Colonic mucosa (tissue), 4 donors: Measurements from ENCODE around the gene TMEM14A. TPM values are rescaled to one million over a fixed set of nuclear protein-coding genes. Genes with fewer than 3 reads are reported as not detected.

Experiments used
- DNase-seq: peaks from one replicate; pipeline ENCODE4 v3.0.0-alpha.2; 2020
- H3K27ac ChIP-seq: fragments of 200-600 bp; one replicate; pipeline ENCODE4 v1.8.0; 2021
- H3K27me3 ChIP-seq: fragments of 200-600 bp; one replicate; pipeline ENCODE4 v1.8.0; 2021
- H3K36me3 ChIP-seq: fragments of 200-600 bp; one replicate; pipeline ENCODE4 v1.8.0; 2021
- H3K4me1 ChIP-seq: fragments of 200-600 bp; one replicate; pipeline ENCODE4 v1.8.0; 2021; ENCODE audit warnings: mild to moderate bottlenecking
- H3K4me3 ChIP-seq: fragments of 200-600 bp; one replicate; pipeline ENCODE4 v1.8.0; 2021
- H3K9ac ChIP-seq, 2 donors: one replicate each; pipeline ENCODE4 v1.7.0; 2013; ENCODE audit warnings: control low read depth in 2 of 2, low read depth in 2 of 2, low read length in 2 of 2
- H3K9me3 ChIP-seq: fragments of 200-600 bp; one replicate; pipeline ENCODE4 v1.8.0; 2021
- CTCF ChIP-seq: fragments of 200-600 bp; IDR thresholded peaks from one replicate; pipeline ENCODE4 v1.8.0; 2022; ENCODE audit warnings: antibody characterized with exemption, mild to moderate bottlenecking
- intact Hi-C: fragments of 100-400 bp; cut with DNase I; formaldehyde crosslinking; loops from one replicate; pipeline ENCODE4 v1.14.1; 2022
- total RNA-seq, 2 donors: library from RNA; stranded (reverse); fragmentation: NEBNext Ultra II Directional in 1 of 2; extraction: Animal tissue kit (Norgen Biotek cat#: 25700) in 1 of 2; gene quantifications; one replicate each; pipeline ENCODE4 v1.2.1, GENCODE V29; 2021
- donor health status: healthy.
- donor health status: DM: no; HTN: no; CAD: no.
- donor health status: DM: no; HTN: no; CAD: no.

Gene TMEM14A
- total RNA-seq, 2 donors from 2014 or later: 22.0 to 24.1 TPM

GRCh38 chr6:52641388-52641787, 29.5 kb upstream of the TMEM14A start:
- intact Hi-C loops: no loop called here
- no peak for DNase-seq
- H3K9ac ChIP-seq: no peak overlapping the region
- no peaks in the 10 kb centered on the region for H3K4me1 ChIP-seq
- no peak for TF ChIP-seq CTCF
- no peaks in the 10 kb centered on the region for H3K36me3 ChIP-seq
- no peak overlapping the region for H3K27ac ChIP-seq
- H3K27me3 ChIP-seq: no peaks in the 10 kb centered on the region
- no peak overlapping the region for H3K4me3 ChIP-seq
- no peaks in the 10 kb centered on the region for H3K9me3 ChIP-seq

GRCh38 chr6:52641826-52642225, 29.1 kb upstream of the TMEM14A start:
- Histone ChIP-seq H3K9ac (no peak overlapping the region), H3K27ac (no peak overlapping the region), H3K9me3 (no peaks in the 10 kb centered on the region), H3K4me1 (no peaks in the 10 kb centered on the region), H3K4me3 (no peak overlapping the region), H3K27me3 (no peaks in the 10 kb centered on the region), H3K36me3 (no peaks in the 10 kb centered on the region)
- no peak for TF ChIP-seq CTCF
- no peak for DNase-seq
- intact Hi-C loops: no loop called here

GRCh38 chr6:52642368-52642767, 28.5 kb upstream of the TMEM14A start:
- H3K4me3 ChIP-seq: no peak overlapping the region
- H3K9ac ChIP-seq: no peak overlapping the region
- H3K4me1 ChIP-seq: no peaks in the 10 kb centered on the region
- intact Hi-C loops: no loop called here
- no peak for DNase-seq
- H3K9me3 ChIP-seq: no peaks in the 10 kb centered on the region
- TF ChIP-seq CTCF: no peak
- H3K27ac ChIP-seq: no peak overlapping the region
- no peaks in the 10 kb centered on the region for H3K36me3 ChIP-seq
- H3K27me3 ChIP-seq: no peaks in the 10 kb centered on the region

- Histone ChIP-seq H3K27me3 (no peaks in the 10 kb centered on the region), H3K4me3 (no peak overlapping the region), H3K36me3 (no peaks in the 10 kb centered on the region), H3K4me1 (no peaks in the 10 kb centered on the region), H3K27ac (no peak overlapping the region), H3K9me3 (no peaks in the 10 kb centered on the region), H3K9ac (no peak overlapping the region)
- TF ChIP-seq CTCF: no peak
- DNase-seq: no peak
- intact Hi-C loops: no loop called here
These were observed 27.8 kb upstream of the TMEM14A start for GRCh38 chr6:52643158-52643557.

- Histone ChIP-seq H3K9ac (no peak overlapping the region), H3K27ac (no peak overlapping the region), H3K9me3 (no peaks in the 10 kb centered on the region), H3K36me3 (no peaks in the 10 kb centered on the region), H3K4me3 (no peak overlapping the region), H3K27me3 (no peaks in the 10 kb centered on the region), H3K4me1 (no peaks in the 10 kb centered on the region)
- no peak for TF ChIP-seq CTCF
- intact Hi-C loops: no loop called here
- no peak for DNase-seq
These were observed 26.7 kb upstream of the TMEM14A start for GRCh38 chr6:52644253-52644652.

GRCh38 chr6:52645976-52646375, 24.9 kb upstream of the TMEM14A start:
- Histone ChIP-seq H3K27me3 (no peaks in the 10 kb centered on the region), H3K36me3 (no peaks in the 10 kb centered on the region), H3K9me3 (no peaks in the 10 kb centered on the region), H3K27ac (no peak overlapping the region), H3K4me3 (no peak overlapping the region), H3K4me1 (no peaks in the 10 kb centered on the region), H3K9ac (no peak overlapping the region)
- no peak for TF ChIP-seq CTCF
- intact Hi-C loops: no loop called here
- DNase-seq: no peak
